NK-92 treated with Interleukin-12 subunit alpha and Interleukin-12 subunit beta, amount 100 ng/mL, for 24 hours (cell line): ENCODE data around the gene CYP27A1.

Experiments used
- DNase-seq: peaks from one replicate; lab custom pipeline; 2025; lab: John Stamatoyannopoulos, UW

The CYP27A1 gene

DNA sequence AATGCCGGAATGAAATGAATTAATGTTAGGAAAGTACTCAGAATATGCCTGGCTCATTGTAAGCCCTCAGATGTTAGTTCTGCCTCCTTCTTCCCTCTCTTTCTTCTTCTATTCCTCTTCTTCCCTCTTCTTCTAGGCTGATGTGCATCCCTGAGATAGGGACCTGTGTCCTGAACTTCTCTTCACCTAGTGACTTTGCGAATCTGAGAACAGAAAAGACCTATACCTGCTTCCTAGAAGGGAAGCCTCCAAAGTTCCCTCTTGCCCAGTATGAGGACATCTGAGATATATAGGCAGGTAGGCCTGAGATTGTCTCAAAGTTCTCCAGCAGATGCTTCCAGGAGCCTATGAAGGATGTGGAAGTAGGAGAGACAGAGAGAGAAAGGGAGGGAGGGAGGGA, 8.1 kb upstream of the CYP27A1 start:
- DNase-seq, result no peak

DNA sequence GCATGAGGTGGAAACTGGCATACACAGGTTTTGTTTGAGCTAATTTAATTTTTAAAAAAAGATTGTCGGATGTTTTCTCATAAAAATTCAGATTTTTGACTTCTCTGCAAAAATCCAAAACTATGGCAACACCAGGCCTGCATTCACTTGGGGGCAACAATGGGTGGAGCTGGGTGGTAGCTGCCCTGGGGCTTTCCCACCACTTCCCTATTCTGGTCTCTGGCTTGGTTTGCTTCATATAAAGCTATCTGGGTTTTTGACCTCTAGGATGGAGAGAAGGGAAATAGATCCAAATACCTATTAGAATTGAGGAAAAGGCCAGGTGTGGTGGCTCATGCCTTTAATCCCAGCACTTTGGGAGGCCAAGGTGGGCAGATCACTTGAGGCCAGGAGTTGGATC, 5.5 kb upstream of the CYP27A1 start:
- no peak for DNase-seq

DNA sequence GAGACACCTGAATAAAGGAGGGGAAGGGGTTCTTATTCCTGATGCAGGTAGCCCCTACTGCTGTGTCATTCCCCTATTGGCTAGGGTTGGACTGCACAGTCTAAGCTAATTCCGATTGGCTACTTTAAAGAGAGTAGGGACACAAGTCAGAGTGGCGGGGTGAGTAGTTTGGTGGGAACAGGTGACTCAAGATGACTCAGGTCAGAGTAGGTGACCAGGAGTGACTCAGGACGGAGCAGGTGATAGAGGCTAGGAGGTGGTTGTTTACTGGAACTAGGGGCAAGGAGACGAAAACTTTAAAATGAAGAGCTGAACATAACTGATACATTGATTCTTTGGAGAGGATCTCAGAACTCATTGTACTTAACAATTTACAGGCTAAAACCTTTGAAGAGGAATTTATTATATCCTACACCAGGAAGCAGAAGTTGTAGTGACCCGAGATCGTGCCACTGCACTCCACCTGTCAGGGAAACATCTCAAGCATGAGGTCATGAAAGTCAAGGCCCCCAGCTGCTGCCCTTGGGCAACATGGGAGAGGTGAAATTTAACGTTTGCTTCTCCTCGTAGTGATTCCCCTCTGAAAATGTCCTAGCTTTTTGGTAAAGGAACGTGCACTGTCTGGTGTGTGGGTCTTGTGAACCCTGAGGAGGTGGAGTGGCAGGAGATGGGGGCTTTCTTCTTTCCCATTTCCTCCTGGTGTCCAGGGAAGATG, 4.5 kb upstream of the CYP27A1 start:
- no peak for DNase-seq

DNA sequence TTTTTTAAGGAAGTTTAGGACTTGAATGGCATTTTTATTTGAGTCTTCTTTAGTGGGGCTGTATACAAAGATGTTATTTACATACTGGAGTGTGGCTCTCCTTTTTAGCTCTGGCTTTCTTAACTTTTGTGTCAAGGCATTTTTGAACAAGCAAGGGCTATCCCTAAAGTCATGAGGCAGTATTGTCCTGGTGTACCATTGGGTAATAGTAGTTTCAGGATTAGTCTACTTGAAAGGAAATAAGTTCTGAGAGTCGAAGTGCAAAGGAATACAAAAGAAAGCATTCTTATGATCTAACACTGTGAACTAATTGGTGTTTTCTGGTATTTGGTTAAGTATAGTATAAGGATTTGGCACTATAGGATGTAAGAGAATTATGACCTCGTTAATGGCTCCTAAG, 1.9 kb upstream of the CYP27A1 start:
- DNase-seq, result no peak

DNA sequence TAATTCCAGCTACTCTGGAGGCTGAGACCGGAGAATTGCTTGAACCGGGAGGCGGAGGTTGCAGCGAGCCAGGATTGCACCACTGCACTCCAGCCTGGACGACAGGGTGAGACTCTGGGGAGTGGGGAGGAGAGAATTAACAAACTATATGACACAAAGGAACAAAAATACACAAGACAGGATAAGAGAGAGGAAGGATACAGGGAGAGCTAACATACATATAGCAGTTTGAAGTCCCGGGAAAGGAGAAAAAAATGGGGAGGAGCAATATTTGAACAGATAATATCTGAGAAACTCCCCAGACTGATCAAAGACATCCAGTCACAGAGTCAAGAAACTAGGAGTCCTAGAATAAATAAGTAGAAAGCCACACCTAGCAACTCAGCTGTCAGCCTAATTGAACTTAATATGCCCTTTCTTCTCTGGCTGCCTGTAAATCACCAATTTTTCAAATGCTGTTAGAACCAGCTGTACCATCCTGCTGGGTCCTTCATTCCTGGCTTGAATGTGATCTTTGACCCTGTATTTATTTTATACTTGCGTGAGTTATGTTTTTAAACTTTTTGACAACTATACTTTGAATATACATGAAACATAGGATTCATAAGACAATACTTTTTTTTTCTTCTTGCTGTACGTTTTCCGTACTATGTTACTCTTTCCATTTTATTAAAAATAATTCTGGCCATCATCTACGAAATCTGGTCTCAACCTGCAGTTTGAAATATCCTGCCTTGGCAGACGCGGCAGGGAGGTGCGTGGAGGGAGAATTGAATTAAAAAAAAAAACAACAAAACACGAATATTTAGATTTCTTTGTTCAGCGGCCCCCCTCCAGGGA, 876 bp upstream of the CYP27A1 start:
- no peak for DNase-seq

DNA sequence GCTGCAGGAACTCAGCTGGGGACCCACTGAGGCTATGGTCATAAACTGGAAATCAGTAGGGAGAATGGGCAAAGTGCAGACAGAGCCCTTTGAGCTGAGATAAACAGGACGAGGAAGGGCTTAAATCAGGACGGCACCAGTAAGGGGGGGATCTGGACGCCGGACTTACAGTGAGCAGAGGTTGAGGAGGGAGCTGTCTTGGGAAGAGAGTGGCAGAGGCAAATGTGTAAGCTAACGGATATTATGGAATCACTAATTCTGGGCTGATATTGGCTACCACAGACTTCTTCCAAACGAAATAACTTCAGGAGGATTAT, 539 bp downstream of the CYP27A1 start:
- no peak for DNase-seq

DNA sequence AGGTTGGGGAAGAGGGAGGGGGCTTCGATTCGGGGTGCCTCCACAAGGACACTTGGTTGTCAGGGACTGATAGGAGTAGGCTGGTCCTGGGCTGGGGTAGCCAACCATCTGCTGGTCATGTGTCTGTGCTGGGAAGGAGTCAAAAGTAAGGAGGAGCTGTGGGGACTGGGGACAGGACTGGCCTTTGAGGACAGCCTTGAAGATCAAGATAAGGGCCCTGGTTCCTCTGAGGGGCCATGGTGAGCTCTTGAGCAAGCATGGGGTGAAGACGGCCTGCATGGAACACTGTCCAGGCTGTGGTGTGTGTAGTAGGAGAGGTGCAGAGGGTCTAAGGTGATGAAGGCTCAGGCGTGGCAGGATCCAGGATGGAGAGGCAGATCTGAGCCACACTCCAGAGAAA, 1.7 kb downstream of the CYP27A1 start:
- DNase-seq, result no peak

DNA sequence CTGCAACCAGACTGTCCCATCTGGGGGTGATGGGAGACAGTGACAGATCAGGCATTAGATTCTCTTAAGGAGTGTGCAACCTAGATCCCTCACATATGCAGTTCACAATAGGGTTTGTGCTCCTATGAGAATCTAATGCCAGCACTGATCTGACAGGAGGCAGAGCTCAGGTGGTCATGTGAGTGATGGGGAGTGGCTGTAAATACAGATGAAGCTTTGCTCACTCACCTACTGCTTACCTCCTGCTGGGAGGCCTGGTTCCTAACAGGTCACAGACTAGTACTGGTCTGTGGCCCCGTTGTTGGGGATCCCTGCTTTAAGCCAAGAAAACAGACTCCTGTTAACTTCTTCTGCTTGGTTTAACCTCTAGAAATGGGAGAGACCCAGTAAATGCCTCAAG, 3.2 kb downstream of the CYP27A1 start:
- DNase-seq, result no peak

DNA sequence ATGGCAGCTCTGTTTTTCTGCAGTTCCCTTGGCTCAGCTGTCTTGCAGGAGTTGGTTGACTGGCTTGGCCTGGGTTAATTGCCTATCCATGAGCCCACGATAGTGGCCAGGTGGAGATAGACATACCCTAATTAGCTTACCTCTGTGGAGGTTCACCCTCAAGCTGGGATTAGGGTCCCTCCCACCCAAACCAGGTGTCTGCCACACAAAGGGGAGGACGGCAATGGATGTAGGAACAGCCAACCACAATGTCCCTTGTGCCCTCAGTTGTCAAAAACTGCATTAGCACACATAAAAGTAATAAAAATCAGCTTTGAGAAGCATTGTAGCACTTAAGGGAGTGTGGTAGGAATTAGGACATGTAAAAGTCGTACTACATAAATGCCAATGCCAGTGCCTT, 4.2 kb downstream of the CYP27A1 start:
- DNase-seq, result no peak

DNA sequence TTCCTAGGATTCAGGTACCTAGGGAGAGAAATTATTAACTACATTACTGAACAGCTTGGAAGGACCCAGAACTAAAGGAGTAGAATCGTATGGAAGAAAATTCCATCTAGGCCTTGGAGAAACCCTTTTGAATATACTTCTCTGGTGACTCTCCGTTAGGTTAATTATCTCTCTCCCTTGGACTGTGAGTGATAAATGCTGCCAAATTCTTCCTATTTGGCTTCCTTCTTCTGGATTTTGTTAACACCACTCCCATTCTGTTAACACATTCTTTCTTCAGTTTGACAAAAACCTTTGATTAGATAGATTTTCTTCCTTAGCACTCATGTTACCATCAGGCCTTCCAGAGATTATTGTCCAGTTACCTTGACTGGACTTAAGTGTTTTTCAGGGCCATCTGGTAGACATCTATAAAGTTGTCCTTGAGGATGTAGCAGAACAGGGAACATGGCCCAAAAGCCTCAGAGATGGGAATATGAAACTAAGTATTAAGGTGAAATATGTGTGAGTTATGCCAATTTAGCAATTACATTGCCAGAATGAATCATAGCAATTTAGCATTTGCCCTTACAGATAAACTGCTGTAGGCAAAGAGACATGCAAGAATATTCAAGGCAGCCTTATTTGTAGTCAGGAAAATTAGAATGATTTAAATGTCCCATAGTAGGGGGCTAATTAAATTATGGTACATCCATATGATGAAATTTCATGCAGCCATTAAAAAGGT, 6.7 kb downstream of the CYP27A1 start:
- DNase-seq, result no peak

DNA sequence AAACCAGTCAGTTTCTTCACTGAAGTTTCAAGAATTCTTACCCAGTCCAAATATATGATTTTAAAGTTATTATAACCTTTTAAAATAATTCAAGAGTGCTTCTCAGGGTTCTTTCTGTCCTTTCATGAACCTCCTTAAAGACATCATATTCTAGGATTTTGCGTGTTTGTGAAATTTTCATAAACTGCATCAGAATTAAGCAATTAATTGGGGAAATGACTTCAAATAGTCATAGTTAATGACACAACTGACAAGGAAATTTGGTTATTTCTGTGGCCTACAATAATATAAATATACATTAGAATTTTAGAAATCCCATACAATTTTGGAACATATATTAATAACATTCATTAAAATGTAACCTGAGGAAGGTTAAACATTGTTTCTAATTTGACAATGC, 10.5 kb downstream of the CYP27A1 start:
- DNase-seq, result no peak

DNA sequence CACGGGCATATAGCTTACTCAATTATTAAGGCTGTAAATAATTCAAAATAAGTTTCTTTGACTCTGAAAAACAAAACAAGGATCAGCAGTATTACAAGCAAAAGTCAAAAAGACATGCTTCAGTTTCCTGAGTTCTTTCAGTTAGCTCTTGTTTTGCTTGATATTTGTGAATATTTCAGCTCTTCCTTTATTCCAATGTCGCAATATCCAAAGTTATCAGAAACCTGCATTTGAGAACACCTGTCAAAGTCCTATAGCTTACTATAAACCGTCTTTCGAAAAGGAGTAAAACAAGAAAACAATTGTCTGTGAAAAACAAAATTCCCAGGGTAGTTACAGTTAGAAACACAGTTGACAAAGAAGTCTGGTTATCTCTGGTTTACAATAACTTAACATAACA, 14.7 kb downstream of the CYP27A1 start:
- no peak for DNase-seq

DNA sequence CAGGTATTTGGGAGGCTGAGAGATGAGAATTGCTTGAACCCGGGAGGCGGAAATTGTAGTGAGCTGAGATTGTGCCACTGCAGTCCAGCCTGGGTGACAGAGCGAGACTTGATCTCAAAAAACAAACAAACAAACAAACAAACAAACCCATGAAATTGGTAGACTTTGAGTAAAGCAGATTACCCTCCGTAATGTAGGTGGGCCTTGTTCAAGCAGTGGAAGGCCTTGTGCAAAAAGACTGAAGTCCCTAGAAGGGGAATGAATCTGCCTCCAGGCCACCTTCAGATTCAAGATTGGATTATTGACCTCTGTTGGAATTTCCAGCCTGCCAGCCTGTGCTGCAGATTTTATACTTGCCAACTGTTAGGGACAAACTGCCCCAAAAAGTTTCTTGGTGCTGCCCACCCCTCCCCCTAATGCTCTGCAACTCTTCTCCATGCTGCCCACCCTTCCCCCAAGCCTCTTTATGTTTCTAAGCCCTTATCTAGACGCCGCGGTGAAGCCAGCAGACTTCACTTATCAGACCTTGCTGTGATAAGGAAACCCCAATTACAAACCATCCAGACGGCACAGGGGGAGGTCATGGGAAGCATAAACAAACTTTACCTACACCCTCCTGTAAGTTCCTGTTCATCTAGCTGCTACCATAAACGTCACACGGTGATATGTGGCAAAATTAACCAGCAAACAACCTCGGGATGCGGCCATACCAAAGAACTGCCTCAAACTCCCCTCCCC, 17.0 kb downstream of the CYP27A1 start:
- no peak for DNase-seq

DNA sequence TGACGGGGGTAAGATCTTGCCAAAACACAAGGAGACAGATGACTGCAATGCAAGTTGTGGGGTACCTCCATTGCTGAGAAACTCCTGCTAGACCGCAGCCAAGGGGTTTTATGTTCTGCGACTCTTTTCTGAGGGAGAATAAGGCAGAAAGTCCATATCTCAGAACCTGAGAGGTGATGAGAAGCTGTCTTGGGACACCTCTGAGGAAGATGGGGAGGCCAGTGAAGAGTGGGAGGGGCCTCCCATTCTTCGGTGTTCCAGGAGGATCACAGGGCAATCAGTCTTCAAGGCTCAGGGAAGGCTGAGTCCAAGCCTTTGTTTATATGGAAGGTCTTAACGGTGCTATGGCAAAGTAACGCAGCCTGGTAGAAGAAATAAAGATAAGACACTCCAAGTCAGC, 18.0 kb downstream of the CYP27A1 start:
- DNase-seq, result no peak

DNA sequence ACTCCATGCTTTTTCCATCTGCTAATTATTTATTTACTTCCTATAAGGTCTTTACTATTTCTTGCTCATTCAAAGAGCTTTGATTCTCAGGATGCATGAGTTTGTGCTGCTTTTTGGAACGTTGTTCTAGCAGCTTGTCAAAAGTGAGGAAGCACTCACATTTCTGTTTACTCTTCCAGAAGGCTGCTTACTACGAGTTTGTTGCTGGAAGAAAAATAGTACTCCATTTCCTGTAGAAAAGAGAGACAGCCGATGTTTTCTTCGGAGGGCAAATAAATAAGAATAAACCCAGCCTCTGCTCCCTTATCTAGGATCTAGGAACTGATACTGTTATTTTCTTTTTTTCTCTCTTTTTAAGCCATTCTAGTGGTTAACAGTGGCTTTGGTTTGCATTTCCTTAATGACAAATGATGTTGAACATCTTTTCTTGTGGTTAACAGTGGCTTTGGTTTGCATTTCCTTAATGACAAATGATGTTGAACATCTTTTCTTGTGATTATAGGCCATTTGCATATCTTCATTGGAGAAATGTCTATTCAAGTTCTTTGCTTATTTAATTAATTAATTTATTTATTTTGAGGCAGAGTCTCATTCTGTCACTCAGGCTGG, 20.5 kb downstream of the CYP27A1 start:
- DNase-seq, result no peak

DNA sequence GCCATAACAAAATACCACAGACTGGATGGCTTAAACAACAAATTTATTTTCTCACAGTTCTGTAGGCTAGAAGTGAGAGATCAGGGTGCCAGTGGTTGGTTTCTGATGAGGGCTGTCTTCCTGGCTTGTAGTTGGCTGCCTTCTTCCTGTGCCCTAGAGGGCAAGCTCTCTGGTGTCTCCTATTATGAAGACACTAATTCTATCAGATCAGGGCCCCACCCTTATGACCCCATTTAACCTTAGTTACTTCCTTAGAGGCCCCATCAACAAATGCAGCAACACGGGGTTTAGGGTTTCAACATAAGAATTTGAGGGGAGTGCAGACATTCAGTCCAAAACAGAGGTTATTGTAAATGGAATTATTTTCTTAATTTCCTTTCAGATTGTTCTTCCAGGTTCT, 22.9 kb downstream of the CYP27A1 start:
- DNase-seq, result no peak

DNA sequence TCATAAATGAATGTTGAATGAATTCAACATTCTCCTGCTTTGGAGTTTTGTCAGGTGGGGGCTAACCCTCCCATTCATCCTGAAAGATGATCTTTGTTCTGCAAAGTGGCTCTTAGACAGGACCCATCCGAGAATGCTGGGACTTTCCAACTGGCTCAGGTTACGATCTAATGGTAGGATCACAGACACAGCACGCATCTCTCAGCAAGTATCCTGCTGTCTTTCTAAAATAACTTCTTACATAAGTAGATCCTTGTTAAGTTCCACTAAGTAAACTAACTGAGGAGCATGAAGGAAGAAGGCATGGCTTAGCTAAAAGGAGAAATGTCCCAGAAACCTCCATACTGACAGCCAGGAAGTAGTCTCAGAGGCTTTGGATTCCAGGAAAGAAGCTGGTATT, 23.7 kb downstream of the CYP27A1 start:
- no peak for DNase-seq

DNA sequence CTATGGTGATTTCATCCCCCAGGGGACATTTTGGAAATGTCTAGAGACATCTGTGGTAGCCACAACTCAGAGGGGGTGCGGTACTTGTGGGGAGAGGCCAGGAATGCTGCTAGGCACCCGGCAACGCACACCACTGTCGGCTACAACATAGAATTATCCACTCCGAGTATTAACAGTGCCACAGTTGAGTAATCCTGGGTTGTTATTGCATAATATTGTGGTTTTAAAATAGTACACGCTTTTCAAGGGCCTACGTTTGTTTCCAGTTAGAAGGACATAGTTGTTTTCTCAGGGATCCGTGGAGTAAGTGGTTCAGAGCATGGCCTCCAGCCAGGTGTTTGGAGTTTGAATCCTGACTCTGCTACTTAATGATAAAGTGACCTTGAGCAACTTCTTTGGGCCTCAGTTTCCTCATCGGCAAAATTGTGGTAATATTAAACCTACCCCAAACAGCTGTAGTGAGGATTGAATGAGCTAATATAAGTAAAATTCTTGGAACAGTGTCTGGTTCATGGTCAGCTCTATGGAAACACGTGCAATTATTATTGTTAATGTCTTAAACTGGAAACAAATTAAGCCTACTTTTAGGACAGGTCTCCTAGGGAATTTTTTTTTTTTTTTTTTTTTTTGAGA, 24.5 kb downstream of the CYP27A1 start:
- DNase-seq, result no peak

DNA sequence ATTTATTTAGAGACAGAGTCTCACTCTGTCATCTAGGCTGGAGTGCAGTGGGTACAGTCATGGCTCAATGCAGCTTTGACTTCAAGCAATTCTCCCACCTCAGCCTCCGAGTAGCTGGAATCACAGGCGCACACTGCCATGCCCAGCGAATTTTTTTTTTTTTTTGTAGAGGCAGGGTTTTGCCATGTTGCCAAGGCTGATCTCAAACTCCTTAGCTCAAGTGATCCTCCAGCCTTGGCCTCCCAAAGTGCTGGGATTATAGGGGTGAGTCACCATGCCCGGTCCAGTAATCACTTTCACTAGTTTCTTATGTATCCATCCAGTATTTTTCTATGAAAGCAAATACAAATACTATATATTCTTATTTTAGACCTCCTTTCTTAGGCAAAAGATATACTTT, 25.7 kb downstream of the CYP27A1 start:
- no peak for DNase-seq

DNA sequence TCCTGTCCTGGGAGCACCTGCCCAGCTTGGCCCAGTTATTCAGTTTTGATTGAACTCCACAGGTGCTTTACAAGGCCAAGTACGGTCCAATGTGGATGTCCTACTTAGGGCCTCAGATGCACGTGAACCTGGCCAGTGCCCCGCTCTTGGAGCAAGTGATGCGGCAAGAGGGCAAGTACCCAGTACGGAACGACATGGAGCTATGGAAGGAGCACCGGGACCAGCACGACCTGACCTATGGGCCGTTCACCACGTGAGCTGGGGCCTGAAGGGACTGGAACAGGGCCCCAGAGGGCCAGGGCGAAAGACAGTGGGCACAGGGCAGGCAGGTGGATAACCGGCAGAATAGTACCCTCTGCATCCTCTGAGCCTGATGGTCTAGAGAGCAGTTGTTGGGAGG, 27.6 kb downstream of the CYP27A1 start:
- DNase-seq, result no peak

DNA sequence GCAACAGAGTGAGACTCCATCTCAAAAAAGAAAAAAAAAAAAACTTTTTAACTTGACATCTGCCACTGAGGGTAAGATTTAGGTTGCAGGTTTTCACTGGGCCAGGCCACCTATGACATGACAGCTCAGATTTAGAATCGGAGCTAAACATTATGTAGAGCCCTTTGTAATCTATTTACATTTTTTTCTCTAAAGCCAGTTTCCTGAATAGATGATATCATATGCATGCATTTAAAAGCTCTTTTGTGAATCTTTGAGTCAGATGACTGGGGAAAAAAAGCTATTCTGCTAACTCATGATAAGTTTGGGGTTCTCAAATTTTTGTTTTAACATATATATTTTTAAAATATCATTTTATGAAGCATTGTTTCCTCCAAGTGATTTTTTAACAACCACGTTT, 28.3 kb downstream of the CYP27A1 start:
- DNase-seq, result no peak

DNA sequence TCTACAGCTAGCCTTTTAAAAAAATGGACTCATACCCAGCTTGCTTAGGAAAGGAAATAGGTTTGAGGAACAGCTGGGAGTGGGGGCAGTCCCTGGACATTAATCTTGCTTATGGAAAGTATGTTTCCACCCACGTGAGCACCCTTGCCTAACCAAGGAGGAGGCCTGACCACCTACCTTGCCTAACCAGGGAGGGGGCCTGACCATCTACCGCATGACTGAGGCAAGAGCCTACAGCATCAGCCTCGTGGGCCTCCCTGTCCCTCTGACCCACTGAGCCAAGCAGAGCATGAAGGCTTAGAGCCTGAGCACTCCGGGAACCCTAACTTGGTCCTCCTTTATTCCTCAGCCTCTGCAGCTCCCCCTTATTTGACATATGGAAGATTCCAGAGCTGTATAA, 29.4 kb downstream of the CYP27A1 start:
- no peak for DNase-seq
